Tibial artery (tissue), 4 donors: ENCODE data around the gene MPRIP.

Experiments
- DNase-seq, 2 donors: peaks; one replicate each; pipeline ENCODE4 v3.0.0-alpha.2; 2019
- H3K27ac ChIP-seq, 2 donors: fragments of 200-600 bp; sonication (generic) in 1 of 2; 1 replicate in 1 of 2; 2 replicates in 1 of 2; pipeline ENCODE4 v1.5.1; 2018 to 2019; ENCODE audit warnings: mild to moderate bottlenecking in 1 of 2
- H3K27me3 ChIP-seq, 2 donors: fragments of 200-600 bp; sonication (generic) in 1 of 2; one replicate each; pipeline versions ENCODE4 v1.5.1 to v1.6.0; 2016 to 2019
- H3K36me3 ChIP-seq, 3 donors: fragments of 200-600 bp; sonication (generic) in 2 of 3; one replicate each; pipeline ENCODE4 v1.5.1; 2016 to 2019; ENCODE audit warnings: mild to moderate bottlenecking in 2 of 3
- H3K4me1 ChIP-seq, 4 donors: fragments of 200-600 bp; sonication (generic) in 2 of 4; 1 replicate in 3 of 4; 2 replicates in 1 of 4; pipeline ENCODE4 v1.5.1; 2016 to 2019
- H3K4me3 ChIP-seq, 2 donors: fragments of 200-600 bp; sonication (generic) in 1 of 2; 1 replicate in 1 of 2; 2 replicates in 1 of 2; pipeline ENCODE4 v1.5.1; 2018 to 2019; ENCODE audit warnings: mild to moderate bottlenecking in 2 of 2
- H3K9me3 ChIP-seq, 3 donors: fragments of 200-600 bp; sonication (generic) in 1 of 3; one replicate each; pipeline ENCODE4 v1.5.1; 2016 to 2019
- intact Hi-C: fragments of 100-400 bp; cut with DNase I; formaldehyde crosslinking; loops from one replicate; pipeline ENCODE4 v1.15.0; 2023; ENCODE audit warnings: low total_unique reads
- TF ChIP-seq, protein P1 (sequence below), 2 experiments: fragments of 200-600 bp in 1 of 2; fragments of 450-650 bp in 1 of 2; IDR thresholded peaks; one replicate each; pipeline ENCODE4 v1.5.1; 2017 to 2019; ENCODE audit warnings: antibody characterized with exemption in 2 of 2, mild to moderate bottlenecking in 1 of 2, moderate library complexity in 1 of 2

The MPRIP gene

DNA sequence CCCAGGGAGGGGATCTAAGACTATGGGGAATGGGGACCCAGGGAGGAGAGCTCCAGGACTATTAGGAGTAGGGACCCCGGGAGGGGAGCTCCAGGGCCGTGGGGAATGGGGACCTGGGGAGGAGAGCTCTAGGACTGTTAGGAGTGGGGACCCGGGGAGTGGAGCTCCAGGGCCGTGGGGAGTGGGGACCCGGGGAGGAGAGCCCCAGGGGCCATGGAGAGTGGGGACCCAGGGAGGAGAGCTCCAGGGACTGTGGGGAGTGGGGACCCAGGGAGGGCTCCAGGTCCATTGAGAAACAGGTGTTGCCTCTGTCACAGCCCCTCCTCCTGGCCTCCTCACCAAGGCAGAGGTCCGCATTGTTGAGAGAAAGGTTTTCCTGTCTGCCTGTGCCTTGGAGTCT lies 16.0 kb downstream of the MPRIP start:
- H3K27me3 ChIP-seq = no peaks in the 10 kb centered on the region
- peak overlapping the region; percentile 85 to 92 for H3K27ac ChIP-seq
- intact Hi-C loops = no loop called here
- TF ChIP-seq, protein P1, sequence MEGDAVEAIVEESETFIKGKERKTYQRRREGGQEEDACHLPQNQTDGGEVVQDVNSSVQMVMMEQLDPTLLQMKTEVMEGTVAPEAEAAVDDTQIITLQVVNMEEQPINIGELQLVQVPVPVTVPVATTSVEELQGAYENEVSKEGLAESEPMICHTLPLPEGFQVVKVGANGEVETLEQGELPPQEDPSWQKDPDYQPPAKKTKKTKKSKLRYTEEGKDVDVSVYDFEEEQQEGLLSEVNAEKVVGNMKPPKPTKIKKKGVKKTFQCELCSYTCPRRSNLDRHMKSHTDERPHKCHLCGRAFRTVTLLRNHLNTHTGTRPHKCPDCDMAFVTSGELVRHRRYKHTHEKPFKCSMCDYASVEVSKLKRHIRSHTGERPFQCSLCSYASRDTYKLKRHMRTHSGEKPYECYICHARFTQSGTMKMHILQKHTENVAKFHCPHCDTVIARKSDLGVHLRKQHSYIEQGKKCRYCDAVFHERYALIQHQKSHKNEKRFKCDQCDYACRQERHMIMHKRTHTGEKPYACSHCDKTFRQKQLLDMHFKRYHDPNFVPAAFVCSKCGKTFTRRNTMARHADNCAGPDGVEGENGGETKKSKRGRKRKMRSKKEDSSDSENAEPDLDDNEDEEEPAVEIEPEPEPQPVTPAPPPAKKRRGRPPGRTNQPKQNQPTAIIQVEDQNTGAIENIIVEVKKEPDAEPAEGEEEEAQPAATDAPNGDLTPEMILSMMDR (IDR thresholded peaks at IDR 0.05) = no peak
- no peaks in the 10 kb centered on the region for H3K9me3 ChIP-seq
- H3K4me1 ChIP-seq = peaks cover 21 to 100% (median 89%) of the 10 kb centered on the region in 4 donors
- no peak overlapping the region for H3K4me3 ChIP-seq
- H3K36me3 ChIP-seq = no peaks in the 10 kb centered on the region
- peak; percentile 10 to 62 for DNase-seq

DNA sequence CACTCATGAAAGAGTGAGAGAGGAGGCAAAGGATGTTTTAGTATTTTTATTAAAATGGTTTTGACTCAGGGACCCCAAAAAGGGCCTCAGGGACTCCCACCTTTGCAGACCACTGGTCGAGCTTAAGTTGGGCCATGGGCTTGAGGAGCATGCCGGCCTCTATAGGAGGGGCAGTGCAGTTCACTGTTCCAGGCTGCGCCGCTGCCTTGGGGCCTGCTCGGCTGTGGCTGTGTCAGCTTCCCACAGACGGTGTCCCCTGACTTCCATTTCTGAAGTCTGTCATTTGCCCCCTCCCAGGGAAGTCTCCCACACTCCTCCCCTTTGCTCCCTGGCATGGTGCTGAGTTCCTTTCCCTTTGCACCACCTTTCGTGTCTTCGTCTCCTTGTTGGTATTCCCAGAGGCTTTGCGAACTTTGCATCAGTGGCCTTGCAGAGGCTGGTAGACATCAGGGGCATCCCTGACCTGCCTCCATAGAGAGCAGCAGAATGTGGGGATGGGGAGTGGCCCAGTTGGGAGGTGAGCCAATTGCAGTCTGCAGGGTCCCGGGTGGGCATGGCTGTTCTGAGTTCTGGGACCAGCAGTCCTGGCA lies 17.1 kb downstream of the MPRIP start:
- TF ChIP-seq, protein P1 (IDR thresholded peaks at IDR 0.05) = no peak
- Histone ChIP-seq H3K27me3 (no peaks in the 10 kb centered on the region), H3K27ac (peak overlapping the region; percentile 85 to 92), H3K4me3 (no peak overlapping the region), H3K9me3 (no peaks in the 10 kb centered on the region), H3K36me3 (no peaks in the 10 kb centered on the region), H3K4me1 (peaks cover 21 to 100% (median 95%) of the 10 kb centered on the region in 4 donors)
- DNase-seq = peak; percentile 9 to 61
- intact Hi-C loops = no loop called here

DNA sequence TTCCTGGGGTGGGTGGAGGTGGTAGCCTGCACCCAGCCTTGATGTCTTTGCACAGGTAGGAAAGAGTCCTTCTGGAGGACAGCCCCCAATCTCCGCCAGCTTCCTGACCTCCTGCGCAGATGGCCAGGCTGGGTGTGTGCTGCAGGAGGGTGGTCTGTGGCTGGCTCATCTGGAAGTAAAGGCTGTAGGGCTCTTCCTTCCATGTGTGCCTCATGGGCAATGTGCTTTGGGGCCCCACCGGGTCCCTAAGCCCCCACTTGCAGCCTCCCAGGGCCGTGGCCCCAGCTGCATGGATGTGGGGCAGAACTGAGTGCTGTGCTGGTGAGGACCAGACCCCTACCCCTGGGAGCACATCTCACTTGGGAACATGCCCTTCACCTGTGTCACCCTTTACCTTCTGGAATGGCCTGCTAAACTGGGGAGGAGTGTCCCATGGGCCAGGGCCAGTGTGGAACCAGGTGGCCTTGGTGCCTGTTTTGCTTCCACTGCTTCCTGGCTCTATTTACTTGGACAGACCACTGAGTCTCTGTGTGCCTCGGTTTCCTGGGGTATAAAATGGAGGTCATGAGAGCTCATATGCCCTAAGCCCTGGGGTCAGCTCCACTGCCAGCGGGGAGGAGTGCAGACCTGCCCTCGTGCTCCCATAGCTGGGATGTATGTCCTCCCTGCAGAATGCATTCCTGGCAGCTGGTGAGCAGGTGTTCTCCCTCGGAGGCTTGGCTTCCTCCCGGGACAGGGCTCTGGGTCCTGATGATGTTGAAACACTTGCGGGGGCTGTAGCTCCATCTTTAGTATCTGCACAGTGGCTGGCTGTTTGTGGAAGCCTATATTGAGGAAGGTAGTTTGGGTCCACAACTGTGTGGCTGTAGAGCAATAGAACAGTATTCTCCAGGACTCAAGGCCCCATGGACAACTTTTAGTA lies 18.0 kb downstream of the MPRIP start:
- Histone ChIP-seq H3K36me3 (no peaks in the 10 kb centered on the region), H3K4me3 (no peak overlapping the region), H3K27ac (peak overlapping the region; percentile 85 to 92), H3K4me1 (peaks cover 21 to 100% (median 94%) of the 10 kb centered on the region in 4 donors), H3K9me3 (no peaks in the 10 kb centered on the region), H3K27me3 (no peaks in the 10 kb centered on the region)
- TF ChIP-seq, protein P1 (IDR thresholded peaks at IDR 0.05) = no peak
- peak; percentile 9 to 55 for DNase-seq
- intact Hi-C loops = no loop called here

DNA sequence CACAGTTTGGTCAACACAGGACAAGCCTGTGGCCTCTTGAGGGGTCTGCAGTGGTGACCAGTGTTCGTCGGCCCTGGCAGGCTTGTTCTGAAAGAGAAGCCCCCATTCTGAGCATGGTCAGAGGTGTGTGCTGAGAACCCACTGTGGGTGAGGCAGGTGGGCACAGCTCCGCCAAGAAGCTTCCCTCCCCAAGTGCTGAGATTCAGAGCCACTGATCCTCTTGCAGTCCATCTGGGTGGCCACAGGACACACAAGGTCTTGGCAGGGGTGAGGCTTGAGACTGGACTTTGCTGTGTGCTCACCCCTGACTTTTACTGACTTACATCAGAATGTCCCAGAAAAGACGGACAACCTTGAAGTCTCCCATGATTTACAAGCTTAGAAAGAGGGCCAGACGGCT lies 18.7 kb downstream of the MPRIP start:
- intact Hi-C loops = no loop called here
- H3K36me3 ChIP-seq = no peaks in the 10 kb centered on the region
- H3K4me3 ChIP-seq = no peak overlapping the region
- DNase-seq = peak; percentile 19 to 65
- H3K9me3 ChIP-seq = no peaks in the 10 kb centered on the region
- TF ChIP-seq, protein P1 (IDR thresholded peaks at IDR 0.05) = no peak
- no peaks in the 10 kb centered on the region for H3K27me3 ChIP-seq
- H3K27ac ChIP-seq = peak overlapping the region; percentile 85 to 92
- peaks cover 16 to 100% (median 87%) of the 10 kb centered on the region in 4 donors for H3K4me1 ChIP-seq

DNA sequence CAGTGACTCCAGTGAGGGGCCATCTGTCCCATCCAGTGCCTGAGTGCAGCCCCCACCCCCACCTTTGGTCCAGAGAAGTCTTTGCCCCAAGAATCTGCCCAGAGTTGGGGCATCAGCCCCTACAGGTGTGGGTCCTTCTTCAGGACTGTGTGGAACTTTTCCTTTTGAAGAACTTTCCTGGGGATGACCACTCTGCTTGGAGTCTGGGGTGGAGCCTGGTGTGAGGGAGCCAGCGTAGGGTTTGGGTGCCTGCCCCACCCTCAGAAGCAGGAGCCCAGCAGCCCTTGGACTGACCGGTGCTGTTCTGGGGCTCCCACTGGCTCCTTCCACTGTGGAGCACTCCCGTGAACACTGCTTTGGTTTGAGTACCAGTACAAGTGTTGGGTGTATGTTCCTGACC lies 19.3 kb downstream of the MPRIP start:
- no peaks in the 10 kb centered on the region for H3K9me3 ChIP-seq
- no peaks in the 10 kb centered on the region for H3K27me3 ChIP-seq
- TF ChIP-seq, protein P1 (IDR thresholded peaks at IDR 0.05) = no peak
- intact Hi-C loops = no loop called here
- no peaks in the 10 kb centered on the region for H3K36me3 ChIP-seq
- peak overlapping the region; percentile 85 to 92 for H3K27ac ChIP-seq
- peaks cover 10 to 100% (median 81%) of the 10 kb centered on the region in 4 donors for H3K4me1 ChIP-seq
- DNase-seq = peak; percentile 17 to 54
- no peak overlapping the region for H3K4me3 ChIP-seq
